Stimulated activated CD4-positive, alpha-beta T cell treated with anti-CD3 and anti-CD28 coated beads, Interleukin-2, amount 100 ng/mL, for 24 hours (primary cell): ENCODE measurements around the gene ZGLP1.

Experiments used
- DNase-seq, 2 donors: peaks; one replicate each; pipeline ENCODE4 v3.0.0-alpha.2; 2020

The ZGLP1 gene

GRCh38 chr19:10325732-10326131 is 16.1 kb upstream of the ZGLP1 start:
- no peak for DNase-seq

- no peak for DNase-seq
These were observed 12.5 kb upstream of the ZGLP1 start for GRCh38 chr19:10321874-10322835.

- no peak for DNase-seq
These were observed 11.8 kb upstream of the ZGLP1 start for GRCh38 chr19:10321417-10321797.

GRCh38 chr19:10320602-10321416 is 11.2 kb upstream of the ZGLP1 start:
- DNase-seq = no peak

- DNase-seq = no peak
These were observed 9.4 kb upstream of the ZGLP1 start for GRCh38 chr19:10318807-10319682.

- no peak for DNase-seq
These were observed 8.3 kb upstream of the ZGLP1 start for GRCh38 chr19:10317857-10318462.

- no peak for DNase-seq
These were observed 7.6 kb upstream of the ZGLP1 start for GRCh38 chr19:10317045-10317856.

- DNase-seq = no peak
These were observed 6.8 kb upstream of the ZGLP1 start for GRCh38 chr19:10316229-10317044.

- DNase-seq = peak; percentile 95
These were observed 6.0 kb upstream of the ZGLP1 start, which contains the start of gene FDX2 for GRCh38 chr19:10315335-10316214. FDX2 (minus strand) TSS chr19:10316015; CDS start chr19:10315996, 19 bp downstream.

- no peak for DNase-seq
These were observed 3.3 kb downstream of the ZGLP1 start for GRCh38 chr19:10306327-10306726.

- DNase-seq = no peak
These were observed 4.3 kb downstream of the ZGLP1 start for GRCh38 chr19:10305139-10305806.

GRCh38 chr19:10299545-10300458 is 9.8 kb downstream of the ZGLP1 start:
- no peak for DNase-seq

GRCh38 chr19:10295847-10296591 is 13.6 kb downstream of the ZGLP1 start:
- DNase-seq = no peak

- DNase-seq = peak; percentile 65 to 66
These were observed 14.2 kb downstream of the ZGLP1 start for GRCh38 chr19:10295305-10295846.

GRCh38 chr19:10294368-10294697 is 15.3 kb downstream of the ZGLP1 start:
- DNase-seq = no peak

GRCh38 chr19:10293637-10294367 is 15.8 kb downstream of the ZGLP1 start:
- no peak for DNase-seq
